A673 (cell line): Measurements from ENCODE around the gene CRBN. TPM values are rescaled to one million over a fixed set of nuclear protein-coding genes. Genes with fewer than 3 reads are reported as not detected.

Experiments used
- BruUV-seq: library from RNA; stranded (reverse); fragments of 400-500 nt; replicated peaks from 2 replicates; lab custom pipeline; 2021; lab: Mats Ljungman, UMichigan
- CTCF ChIA-PET: fragments of 300-600 bp; sonication (Branson Sonifier 250); formaldehyde crosslinking; loops from one replicate; lab custom pipeline; 2022; ENCODE audit warnings: antibody characterized with exemption; lab: Charles Lee
- POLR2A ChIA-PET: fragments of 300-600 bp; sonication (Branson Sonifier 250); formaldehyde crosslinking; loops from one replicate; lab custom pipeline; 2022; ENCODE audit warnings: antibody characterized with exemption; ENCODE audit not compliant: low non-redundant PET; lab: Charles Lee
- DNase-seq: peaks from one replicate; pipeline ENCODE4 v3.0.0-alpha.2; 2015; ENCODE audit warnings: low spot score
- H3K27ac ChIP-seq: fragments of 200-600 bp; sonication (generic); 2 replicates; pipeline ENCODE4 v1.5.1; 2016; ENCODE audit warnings: mixed run types, low read depth, mild to moderate bottlenecking, mixed read lengths, antibody characterized with exemption, low read length; ENCODE audit not compliant: poor library complexity, severe bottlenecking
- H3K27me3 ChIP-seq: fragments of 200-600 bp; sonication (generic); replicated peaks from 2 replicates; pipeline ENCODE4 v1.6.1; 2017; ENCODE audit warnings: mixed run types, low read depth, mild to moderate bottlenecking, mixed read lengths, antibody characterized with exemption, low read length; ENCODE audit not compliant: insufficient read depth, poor library complexity
- H3K36me3 ChIP-seq: fragments of 200-600 bp; sonication (generic); 2 replicates; pipeline ENCODE4 v1.6.1; 2016; ENCODE audit warnings: mixed run types, mild to moderate bottlenecking, mixed read lengths, antibody characterized with exemption, low read length; ENCODE audit not compliant: insufficient read depth, poor library complexity, severe bottlenecking
- H3K4me1 ChIP-seq: fragments of 200-600 bp; sonication (generic); 2 replicates; pipeline ENCODE4 v1.6.1; 2017; ENCODE audit warnings: mixed run types, mild to moderate bottlenecking, mixed read lengths, antibody characterized with exemption, low read length; ENCODE audit not compliant: insufficient read depth, poor library complexity, severe bottlenecking
- H3K4me3 ChIP-seq: fragments of 200-600 bp; sonication (generic); 2 replicates; pipeline ENCODE4 v1.5.1; 2016; ENCODE audit warnings: low read depth, mixed run types, mild to moderate bottlenecking, mixed read lengths, low read length; ENCODE audit not compliant: poor library complexity, severe bottlenecking
- H3K9me3 ChIP-seq: fragments of 200-600 bp; sonication (generic); 2 replicates; pipeline ENCODE4 v1.6.1; 2016; ENCODE audit warnings: mixed run types, low read depth, mild to moderate bottlenecking, mixed read lengths, antibody characterized with exemption, low read length; ENCODE audit not compliant: poor library complexity, severe bottlenecking
- EZH2 ChIP-seq: fragments of 200-600 bp; sonication (generic); IDR thresholded peaks from 2 replicates; pipeline ENCODE4 v1.6.1; 2017; ENCODE audit warnings: borderline replicate concordance, low read depth, mild to moderate bottlenecking, mixed read lengths, antibody characterized with exemption, low read length; ENCODE audit not compliant: poor library complexity, severe bottlenecking
- intact Hi-C: fragments of 100-400 bp; cut with micrococcal nuclease; formaldehyde crosslinking; loops from one replicate; pipeline ENCODE4 v1.10.0; 2022; ENCODE audit not compliant: unreplicated experiment
- total RNA-seq: library from RNA; stranded (reverse); gene quantifications from 2 replicates; pipeline ENCODE4 v1.2.3, GENCODE V29; 2021
- TF ChIP-seq, protein P1 (sequence below): fragments of 300-800, 200-600 bp; sonication (generic); conservative IDR thresholded peaks from 2 replicates; pipeline ENCODE4 v1.5.1; 2017; ENCODE audit warnings: low read depth, mild to moderate bottlenecking, antibody characterized with exemption, low read length, moderate library complexity, mixed read lengths

Gene CRBN
- total RNA-seq, 1 experiment from 2014 or later: 41.6 TPM

DNA sequence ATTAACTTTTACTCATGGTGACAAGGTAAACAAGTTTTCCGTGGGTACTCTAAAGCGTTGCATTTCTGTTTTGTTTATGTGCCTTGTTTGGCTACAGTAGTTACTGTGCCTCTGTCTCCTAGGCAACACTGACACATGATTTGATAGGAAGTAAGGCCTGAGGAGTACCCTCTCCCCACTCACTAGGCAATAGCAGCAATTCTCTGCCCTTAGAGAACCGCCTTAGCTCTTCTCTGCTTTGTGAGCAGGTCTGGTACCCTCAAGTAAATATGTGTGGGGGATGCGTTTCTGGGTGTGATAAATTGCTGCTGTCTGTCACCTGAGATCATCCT lies 69.2 kb downstream of the CRBN start, which contains the start of gene IL5RA:
Gene IL5RA, minus strand, starts transcription at position 76 of the 332 bp plus-strand sequence. CDS start 5,390 bp downstream, outside the sequence.
- ChIA-PET CTCF (no interaction called here), POLR2A (no interaction called here)
- TF ChIP-seq EZH2: no peak
- no peaks in the 10 kb centered on the region for H3K27me3 ChIP-seq
- peaks cover 6% of the 10 kb centered on the region for H3K4me1 ChIP-seq
- no peak for DNase-seq
- no peaks in the 10 kb centered on the region for H3K9me3 ChIP-seq
- no peaks in the 10 kb centered on the region for H3K36me3 ChIP-seq
- intact Hi-C loops: no loop called here
- BruUV-seq: no TSS peak
- H3K27ac ChIP-seq: no peak within 1 kb of the TSS
- no peak within 1 kb of the TSS for H3K4me3 ChIP-seq

DNA sequence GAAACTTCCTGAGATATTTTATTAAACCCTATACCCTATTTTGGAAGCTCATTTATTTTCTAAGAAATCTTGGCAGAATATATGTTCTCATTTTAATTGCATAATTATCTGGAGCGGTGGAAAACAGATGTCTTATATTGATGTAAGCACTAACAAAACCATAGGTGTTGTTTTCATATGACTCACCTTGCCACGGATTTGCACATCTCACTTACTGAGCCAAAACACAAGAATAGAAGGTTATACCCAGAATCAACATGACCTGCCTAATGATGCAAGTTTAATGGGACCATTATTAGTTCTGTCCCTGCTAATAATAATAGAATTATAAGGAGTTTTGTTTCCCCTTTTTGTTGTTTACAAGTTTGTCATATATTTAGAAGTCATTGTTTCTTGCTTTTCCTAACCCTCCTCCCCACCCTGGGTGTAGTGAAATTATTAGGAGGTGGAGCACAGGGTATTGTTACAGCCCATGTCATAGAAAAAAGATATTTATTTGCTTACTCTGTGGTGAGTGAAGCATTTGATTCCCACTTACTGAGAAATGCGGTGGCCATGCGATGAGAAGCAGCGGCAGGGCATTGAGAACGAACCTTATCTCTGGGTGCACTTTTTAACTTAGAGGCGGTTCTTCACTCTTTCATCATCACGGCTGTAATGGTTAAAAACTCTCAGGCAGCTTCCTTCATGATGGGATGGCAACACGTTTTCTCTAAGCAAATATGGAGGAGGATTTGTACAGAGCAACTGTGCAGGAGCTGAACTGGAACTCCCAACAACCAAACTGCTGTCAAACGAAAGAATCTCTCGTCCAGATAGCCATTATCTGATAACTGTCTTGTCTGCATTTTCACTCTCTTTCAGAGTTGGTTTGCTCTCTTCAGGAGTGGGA lies 69.8 kb downstream of the CRBN start:
- Histone ChIP-seq H3K27ac (no peak overlapping the region), H3K27me3 (no peaks in the 10 kb centered on the region), H3K36me3 (no peaks in the 10 kb centered on the region), H3K4me1 (peaks cover 6% of the 10 kb centered on the region), H3K4me3 (no peak overlapping the region), H3K9me3 (no peaks in the 10 kb centered on the region)
- POLR2A ChIA-PET: no interaction called here
- CTCF ChIA-PET: no interaction called here
- TF ChIP-seq, protein P1, sequence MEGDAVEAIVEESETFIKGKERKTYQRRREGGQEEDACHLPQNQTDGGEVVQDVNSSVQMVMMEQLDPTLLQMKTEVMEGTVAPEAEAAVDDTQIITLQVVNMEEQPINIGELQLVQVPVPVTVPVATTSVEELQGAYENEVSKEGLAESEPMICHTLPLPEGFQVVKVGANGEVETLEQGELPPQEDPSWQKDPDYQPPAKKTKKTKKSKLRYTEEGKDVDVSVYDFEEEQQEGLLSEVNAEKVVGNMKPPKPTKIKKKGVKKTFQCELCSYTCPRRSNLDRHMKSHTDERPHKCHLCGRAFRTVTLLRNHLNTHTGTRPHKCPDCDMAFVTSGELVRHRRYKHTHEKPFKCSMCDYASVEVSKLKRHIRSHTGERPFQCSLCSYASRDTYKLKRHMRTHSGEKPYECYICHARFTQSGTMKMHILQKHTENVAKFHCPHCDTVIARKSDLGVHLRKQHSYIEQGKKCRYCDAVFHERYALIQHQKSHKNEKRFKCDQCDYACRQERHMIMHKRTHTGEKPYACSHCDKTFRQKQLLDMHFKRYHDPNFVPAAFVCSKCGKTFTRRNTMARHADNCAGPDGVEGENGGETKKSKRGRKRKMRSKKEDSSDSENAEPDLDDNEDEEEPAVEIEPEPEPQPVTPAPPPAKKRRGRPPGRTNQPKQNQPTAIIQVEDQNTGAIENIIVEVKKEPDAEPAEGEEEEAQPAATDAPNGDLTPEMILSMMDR: no peak
- TF ChIP-seq EZH2: no peak
- intact Hi-C loops: no loop called here
- DNase-seq: no peak
- BruUV-seq: no TSS peak

DNA sequence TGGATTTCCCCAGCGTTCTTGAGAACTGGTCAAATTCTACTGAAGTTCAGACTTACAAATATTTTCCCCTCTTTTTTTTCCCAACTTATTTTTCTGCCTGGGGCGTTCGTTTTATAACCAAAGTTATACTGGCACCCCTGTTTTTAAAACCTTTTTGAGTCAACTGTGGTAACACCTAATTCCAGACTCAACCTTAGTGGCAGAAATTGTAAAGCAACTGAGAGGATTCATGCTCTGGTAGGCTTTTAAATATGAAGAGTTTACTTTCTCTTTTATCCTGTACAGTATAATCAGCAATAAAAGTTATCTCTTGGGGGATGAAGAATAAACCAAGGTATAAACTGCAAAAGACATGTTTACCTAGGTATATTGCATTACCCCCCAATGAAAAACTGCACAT lies 71.6 kb downstream of the CRBN start:
- Histone ChIP-seq H3K27me3 (no peaks in the 10 kb centered on the region), H3K9me3 (no peaks in the 10 kb centered on the region), H3K4me1 (peaks cover 6% of the 10 kb centered on the region), H3K4me3 (no peak overlapping the region), H3K36me3 (no peaks in the 10 kb centered on the region), H3K27ac (no peak overlapping the region)
- no TSS peak for BruUV-seq
- POLR2A ChIA-PET: no interaction called here
- CTCF ChIA-PET: no interaction called here
- intact Hi-C loops: no loop called here
- TF ChIP-seq EZH2: no peak
- TF ChIP-seq, protein P1: no peak
- DNase-seq: no peak
